HG03095 (cell line): ENCODE measurements around the gene PHF10.
"Not testable (repeated sequence)": the region's sequence is repeated elsewhere in the genome, so short reads cannot be mapped to it uniquely, and the experiment has no call there.

Source experiments
- ATAC-seq: cut with Tn5 transposase; IDR thresholded peaks from one replicate; pipeline ENCODE4 v1.9.1; 2021; ENCODE audit warnings: moderate library complexity; ENCODE audit not compliant: unreplicated experiment

Gene PHF10

DNA sequence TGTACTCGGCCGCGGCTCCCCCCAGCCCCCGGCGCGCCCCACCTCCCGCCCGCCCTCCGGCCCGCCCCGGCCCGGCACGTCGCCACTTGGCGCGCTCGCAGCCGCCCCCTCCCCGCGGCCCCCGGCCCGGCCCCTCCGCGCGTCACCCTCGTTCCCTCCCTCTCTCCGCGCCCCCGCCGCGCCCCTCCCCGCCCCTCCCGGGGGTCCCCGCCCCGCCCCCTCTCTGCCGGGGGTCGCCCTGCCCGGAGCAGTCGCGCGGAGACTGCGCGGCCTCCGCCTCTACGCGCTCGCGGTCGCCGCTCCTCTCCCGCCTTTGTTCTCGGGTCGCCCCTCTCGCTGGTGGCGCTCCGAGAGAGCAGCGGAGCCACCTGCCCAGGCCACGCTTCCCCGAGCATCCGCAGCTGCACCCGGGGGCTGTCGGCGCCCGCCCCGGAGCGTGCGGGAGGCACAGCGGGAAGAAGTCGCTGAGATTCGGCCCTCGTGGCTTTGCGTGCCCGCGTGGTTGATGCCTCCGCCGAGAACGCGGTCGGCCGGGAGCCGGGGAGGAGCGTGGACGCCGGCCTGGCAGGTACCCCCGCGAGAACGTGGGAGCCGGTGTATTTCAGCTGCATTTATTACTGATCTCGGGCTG lies at the start of gene PHF10:
TSS of gene PHF10 (minus strand) at position 7 of the 631 bp plus-strand sequence. CDS start 569 bp downstream, outside the sequence.
- ATAC-seq: peak; percentile 42

GRCh38 chr6:169766921-169767736 lies 42.8 kb upstream of the PHF10 start:
- no peak for ATAC-seq

DNA sequence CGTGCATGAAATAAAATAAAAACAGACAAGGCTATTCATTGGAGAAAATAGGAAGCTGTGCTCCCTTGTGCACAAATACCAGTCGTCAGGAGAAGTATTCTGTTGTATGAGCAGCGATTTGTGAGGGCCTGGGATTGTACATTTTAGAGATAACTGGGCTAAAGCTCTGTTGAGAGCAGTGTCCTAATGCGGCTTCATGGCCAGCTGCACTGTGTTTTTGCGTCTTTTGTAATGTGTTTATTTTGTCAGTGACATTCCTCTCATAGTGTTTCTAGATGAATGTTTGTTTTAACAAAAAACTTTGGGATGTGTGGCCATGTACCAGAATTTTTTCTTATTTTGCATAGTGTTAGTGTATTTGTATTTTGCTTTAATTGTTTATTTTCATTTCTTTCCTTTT lies 41.9 kb upstream of the PHF10 start:
- no peak for ATAC-seq

DNA sequence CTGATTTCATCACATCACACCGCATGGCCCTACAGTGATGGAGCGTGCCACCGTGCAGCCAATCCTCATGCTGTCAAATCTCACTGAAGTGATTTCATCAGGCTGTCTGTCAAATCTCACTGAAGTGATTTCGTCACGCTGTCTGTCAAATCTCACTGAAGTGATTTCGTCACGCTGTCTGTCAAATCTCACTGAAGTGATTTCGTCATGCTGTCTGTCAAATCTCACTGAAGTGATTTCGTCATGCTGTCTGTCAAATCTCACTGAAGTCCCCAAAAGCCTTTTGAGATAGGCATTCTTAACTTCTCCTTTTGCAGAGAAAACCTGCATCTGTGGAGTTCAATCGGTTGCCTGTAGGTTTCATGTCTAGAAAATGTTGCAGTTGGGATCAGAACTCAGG lies 41.5 kb upstream of the PHF10 start:
- ATAC-seq: not testable (repeated sequence)

DNA sequence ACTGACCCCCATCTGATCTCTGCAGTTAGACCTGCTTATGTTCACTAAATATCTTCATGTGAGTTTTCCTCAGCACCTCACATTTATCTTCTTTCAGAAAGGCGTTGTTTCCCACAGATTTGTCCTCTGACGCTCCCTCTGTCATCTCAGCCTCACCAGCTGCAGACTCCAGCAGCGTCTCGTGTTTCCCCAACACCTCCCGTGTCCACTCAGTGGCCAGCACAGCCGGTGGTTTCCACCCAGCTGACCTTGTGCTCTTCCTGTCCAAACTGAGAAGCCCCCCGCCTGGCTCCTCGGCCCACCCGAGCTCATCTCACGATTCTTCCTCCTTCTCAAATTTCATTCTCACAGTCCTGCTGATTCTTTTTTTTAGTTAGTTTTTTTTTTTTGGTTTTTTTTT lies 39.6 kb upstream of the PHF10 start:
- no peak for ATAC-seq

DNA sequence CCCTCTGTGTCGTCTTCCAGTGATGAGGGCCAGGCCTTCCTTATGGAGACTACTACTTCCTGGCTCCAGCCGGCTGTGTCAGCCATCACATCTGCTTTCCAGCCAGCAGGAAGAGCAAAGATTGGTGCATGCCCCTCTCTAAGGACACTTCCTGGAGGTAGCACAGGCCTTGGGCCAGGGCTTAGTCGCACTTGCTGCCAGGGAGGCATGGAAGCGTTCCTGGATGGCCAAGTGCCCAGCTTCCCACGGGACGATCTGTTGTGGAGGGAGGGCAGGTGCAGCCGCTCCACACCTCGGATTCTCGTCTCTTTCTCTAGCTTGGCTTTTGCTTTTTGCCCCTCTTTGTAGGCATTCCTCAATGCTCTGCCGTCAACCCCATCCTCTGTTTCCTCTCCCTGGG lies 39.0 kb upstream of the PHF10 start:
- no peak for ATAC-seq

DNA sequence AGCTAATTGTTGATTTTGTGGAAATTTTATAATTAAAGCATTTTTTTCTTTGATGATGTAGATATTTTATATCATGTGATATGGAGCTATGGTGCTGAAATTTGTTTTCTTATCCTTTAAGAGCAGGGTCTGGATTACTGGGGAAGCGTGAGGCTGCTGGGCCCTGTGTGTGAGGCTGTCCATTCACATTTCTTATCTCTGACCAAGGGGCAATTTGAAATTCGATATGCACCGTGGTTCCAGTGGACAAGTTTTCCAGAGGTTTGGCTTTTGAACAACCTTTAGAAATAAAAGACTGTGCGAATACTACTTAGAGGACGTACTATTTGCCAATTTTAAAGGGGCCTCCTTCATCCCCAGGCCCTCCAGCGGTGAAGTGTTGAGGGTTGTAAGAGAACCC lies 30.9 kb upstream of the PHF10 start:
- no peak for ATAC-seq

GRCh38 chr6:169752074-169752623 lies 27.8 kb upstream of the PHF10 start:
- ATAC-seq: no peak

GRCh38 chr6:169751242-169752073 lies 27.2 kb upstream of the PHF10 start, which contains the start of the genes DYNLT2 and ERMARD:
Gene DYNLT2, minus strand, starts transcription at chr6:169751572. Its CDS starts 114 bp downstream, at chr6:169751458.
Gene ERMARD, plus strand, starts transcription at chr6:169751622. Its CDS starts 36 bp downstream, at chr6:169751658.
- peak; percentile 93 for ATAC-seq

GRCh38 chr6:169746556-169746955 lies 22.3 kb upstream of the PHF10 start:
- ATAC-seq: no peak

DNA sequence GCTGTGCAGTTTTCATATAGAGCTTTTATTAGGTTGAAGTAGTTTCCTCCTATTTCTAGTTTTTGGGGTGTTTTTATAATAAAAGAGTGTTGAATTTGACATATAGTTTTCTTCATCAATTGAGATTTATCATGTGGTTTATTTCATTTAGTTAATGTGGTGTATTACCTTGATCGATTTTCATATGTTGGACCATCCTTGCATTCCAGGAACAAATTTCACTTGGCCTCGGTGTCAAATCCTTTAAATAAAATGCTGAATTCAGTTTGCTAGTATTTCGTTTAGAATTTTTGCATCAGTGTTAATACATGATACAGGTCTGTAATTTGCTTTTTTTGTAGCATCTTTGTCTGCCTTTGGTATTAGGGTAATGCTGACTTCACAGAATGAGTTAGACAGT lies 21.1 kb upstream of the PHF10 start:
- ATAC-seq: no peak

DNA sequence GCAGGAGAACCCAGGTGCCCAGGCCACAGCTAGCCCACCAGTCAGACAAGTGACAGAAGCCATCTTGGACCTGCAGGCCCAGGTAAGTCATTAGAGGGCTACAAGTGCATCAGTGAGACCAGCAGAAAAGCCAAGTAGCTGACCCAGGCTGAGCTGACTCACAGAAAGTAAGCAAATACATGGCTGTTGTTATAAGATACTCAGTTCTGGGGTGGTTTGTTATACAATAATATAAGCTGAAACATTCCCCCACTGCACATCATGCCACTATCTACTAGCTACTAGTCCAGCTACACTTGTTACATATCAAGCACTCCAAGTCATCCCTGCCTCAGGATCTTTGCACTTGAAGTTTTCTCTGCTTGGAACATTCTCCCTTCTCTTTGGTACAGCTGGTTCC lies 17.0 kb upstream of the PHF10 start:
- ATAC-seq: no peak

DNA sequence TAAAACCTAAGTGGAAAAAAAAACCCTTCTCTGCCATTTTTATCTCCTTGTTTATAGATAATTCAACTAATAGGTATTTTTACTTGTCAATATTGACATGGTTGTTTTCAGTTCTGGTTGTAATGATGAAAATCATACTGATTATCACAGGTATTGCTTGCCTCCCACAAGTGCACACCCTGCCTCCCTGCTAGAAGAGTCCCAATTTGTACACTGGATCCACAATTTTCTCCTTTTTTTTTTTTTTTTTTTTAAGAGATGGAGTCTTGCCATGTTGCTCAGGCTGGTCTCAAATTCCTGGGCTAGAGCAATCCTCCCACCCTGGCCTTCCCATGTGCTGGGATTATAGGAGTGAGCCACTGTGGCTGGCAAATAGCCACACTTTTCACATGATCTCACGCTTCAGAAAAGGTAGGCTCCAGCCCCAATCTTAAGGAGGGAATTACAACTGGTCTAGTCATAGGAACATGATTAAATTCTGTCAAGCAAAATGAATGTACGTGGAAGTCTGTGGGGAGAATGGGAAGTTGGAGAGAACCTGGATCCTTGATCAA lies 14.8 kb upstream of the PHF10 start:
- no peak for ATAC-seq

DNA sequence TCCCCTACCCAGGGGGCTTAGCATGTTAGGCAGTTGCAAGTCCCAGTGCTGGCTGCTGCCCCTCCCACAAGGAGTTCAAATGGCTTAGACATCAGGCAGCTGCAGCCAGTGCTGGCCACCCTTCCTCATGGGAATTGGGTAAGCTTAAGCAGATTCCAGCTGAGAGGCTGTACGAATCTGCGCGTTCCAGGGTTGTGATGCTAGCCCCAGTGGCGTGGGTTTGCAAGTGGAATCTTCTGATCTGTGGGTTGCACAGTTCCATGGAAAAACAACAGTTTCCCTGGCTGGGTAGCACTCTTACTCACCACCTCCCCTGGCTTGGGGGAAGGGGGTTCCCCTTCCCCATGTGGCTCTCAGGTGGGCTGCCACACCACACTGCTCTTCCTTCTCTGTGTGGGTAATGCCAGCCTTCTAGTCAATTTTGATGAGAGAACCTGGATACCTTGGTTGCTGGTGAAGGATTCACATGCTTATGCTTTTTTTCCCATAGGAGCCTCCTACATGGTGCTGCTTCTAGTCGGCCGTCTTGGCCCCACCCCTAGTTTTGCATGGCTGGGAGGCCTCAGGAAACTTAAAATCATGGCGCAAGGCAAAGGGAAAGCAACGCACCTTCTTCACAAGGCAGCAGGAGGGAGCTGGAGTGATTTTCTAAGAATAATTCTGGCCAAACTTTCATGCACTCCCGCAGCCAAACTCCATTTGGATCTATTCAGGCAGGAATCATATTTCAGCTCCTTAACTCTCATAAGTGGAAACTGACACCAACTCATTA lies 14.1 kb upstream of the PHF10 start:
- ATAC-seq: no peak

DNA sequence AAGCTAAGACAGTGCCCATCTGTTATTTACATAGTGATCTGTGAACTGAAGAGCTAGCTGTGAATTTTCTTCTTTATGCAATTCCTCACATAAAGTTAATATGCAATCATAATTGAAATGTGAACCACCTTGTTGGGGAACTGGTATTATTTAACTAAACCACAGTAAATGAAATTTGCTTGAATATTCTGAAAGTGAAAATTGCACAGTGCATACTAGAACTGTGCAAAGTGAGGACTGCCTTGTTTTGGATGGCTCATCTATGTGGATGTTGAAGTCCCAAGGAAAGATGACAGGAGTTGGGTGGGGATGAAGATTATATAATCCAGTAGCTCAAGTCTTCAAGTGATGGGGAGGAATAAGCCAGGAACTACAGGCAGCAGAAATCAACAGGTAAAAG lies 5.7 kb upstream of the PHF10 start:
- ATAC-seq: no peak

- ATAC-seq: no peak
Observed at GRCh38 chr6:169726963-169727362, 2.7 kb upstream of the PHF10 start.

GRCh38 chr6:169726049-169726400 lies 1.7 kb upstream of the PHF10 start:
- no peak for ATAC-seq

DNA sequence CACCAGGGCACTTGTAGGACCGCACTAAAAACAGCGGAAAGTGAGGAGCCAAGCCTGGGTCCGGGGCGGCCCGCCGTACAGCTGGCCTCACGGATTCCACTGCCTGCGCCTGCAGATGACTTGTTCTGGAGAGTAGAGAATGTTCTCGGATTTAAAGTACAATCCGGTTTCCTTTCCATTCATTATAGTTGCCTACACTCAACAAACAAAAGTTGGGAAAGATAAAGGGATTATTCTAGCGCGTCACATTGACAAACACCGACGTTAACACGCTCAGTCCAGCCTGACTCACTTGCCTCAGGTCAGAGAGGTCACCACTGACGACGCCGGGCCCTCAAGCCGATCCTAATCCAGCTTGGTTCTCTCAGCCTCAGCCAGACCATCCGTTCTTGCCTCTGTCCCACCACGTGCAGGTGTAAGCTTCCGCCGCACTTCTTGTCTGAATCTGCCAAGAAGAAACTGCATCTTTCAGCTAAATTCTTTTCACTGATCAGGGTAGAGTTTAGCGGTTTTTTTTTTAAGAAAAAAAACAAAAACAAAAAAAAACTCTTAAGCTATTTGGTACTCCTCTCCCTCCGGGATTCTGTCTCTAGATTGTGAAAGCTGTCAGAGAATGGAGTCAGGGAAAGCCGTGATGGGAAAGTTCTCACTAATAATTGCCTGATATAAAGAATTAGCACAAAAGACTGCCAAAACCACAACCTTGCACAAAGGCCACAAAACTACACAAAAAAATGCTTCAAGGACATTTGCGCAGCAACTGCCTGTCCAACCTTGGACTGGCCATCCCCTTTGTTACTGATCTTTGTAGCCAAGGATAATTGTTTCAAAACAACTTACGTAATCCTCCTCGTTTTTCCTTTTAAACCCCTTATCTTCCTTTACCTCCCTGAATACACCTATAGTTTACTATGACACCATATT lies 1.1 kb upstream of the PHF10 start:
- peak; percentile 18 for ATAC-seq

DNA sequence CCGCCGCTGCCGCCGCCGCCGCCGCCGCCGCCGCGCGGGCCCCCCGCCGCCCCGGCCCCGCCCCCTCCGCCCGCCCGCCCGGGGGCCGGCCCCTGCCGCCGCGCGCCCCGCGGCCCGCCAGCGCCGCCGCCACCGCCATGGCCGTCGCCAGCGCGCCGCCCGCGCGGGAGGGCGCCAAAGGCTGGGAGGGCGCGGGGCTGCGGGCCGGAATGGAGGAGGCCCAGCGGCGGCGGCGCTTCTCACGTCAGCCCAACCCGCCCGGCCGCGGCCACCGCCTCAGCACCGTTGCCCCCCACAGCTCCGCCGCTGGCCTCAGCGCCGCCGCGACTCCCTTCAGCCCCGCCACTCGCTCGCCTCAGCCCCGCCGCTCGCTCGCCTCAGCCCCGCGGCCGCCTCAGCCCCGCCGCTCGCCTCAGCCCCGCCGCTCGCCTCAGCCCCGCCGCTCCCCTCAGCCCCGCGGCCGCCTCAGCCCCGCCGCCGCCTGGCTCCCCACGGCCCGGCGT lies 258 bp downstream of the PHF10 start:
- ATAC-seq: peak; percentile 40
